Stimulated activated CD8-positive, alpha-beta memory T cell treated with anti-CD3 and anti-CD28 coated beads, Interleukin-4, amount 100 ng/mL, for 4 hours (primary cell): ENCODE data around the gene LGI2.

Source experiments
- DNase-seq, 2 donors: peaks; one replicate each; pipeline ENCODE4 v3.0.0-alpha.2; 2020; ENCODE audit warnings: low read depth in 2 of 2, low spot score in 1 of 2

The LGI2 gene

DNA sequence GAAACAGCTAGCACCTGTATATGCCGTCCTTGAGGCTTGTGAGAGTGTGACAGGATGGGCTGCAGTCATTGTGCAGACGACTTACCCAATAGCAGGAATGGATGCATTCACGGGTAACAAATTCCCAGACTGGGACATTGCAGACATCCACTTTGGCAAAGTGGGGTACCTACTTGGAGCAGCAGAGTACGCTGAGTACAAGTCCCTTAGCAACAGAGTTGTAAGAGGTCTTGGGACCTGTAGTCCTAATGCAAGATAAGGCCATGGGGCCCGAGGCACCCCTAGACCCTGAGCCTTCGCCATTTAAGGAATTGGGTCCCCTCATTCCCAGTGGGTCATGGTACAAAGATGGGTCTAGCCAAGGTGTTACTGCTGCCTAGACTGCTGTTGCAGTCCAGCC, 62.5 kb downstream of the LGI2 start:
- DNase-seq: no peak

DNA sequence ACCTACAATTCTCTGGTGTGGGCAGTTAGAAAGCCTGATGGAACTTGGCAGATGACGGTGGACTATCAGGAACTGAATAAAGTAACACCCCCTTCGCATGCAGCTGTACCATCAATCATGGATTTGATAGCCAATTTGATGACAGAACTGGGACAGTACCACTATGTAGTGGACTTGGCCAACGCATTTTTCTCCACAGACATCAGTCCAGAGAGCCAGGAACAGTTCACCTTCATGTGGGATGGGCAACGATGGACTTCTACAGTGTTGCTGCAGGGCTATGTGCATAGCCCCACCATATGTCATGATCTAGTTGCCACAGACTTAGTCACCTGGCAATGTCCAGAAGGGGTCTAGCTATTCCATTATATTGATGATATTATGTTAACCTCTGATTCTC, 63.4 kb downstream of the LGI2 start:
- no peak for DNase-seq

DNA sequence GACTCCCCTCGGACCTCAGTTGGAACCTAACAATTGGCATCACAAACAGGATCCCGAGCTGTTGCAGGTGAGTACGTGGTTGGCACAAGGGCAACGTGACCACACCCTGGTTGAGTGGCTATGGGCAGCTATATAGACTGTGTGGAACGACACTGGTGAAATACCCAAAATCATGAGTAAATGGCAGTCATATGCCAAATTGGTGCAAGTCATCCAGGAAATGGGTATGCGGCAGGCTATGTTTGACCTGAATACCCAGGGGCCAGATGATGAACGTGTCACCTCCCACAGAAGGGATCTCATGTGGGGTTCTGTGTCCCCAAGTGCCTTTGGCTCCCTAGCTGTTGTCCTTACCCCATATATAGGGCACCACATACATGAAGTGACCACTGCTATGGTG, 64.7 kb downstream of the LGI2 start:
- DNase-seq: no peak

DNA sequence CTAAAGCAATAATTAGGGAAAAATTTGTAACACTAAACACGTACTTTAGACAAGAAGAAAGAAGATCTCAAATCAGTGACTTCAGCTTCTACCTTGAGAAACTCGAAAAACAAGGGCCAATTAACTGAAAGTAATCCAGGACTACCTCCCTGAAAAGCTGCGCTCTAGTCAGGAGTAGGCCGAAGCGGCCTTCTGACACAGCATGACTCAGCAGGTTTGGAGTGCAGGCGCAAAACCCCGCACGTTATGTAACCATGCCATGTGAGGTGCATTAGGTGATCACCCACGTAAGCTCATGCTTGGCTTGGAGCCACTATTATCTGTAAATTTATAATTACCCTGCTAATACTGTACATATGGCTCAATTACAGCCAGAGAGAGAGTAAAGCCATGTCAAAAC, 65.1 kb downstream of the LGI2 start:
- DNase-seq: no peak

DNA sequence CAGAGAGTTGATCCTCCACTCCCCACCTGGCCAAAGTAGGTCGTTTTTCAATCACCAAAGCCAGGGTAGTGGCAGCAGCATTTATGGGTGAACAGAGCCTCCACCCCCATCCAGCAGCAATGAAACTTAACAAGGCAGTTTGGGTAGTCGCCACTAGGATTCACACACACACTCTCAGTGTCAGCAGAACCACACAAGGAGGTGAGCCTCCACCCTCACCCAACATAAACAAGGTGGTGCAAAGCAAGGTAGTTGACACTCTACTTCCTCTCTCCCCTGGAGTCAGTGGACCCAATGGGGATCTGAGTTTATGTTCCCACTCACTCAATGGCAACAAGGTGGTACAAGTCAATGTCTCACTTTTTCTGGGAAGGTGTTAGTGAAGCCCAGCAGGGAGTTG, 67.5 kb downstream of the LGI2 start:
- no peak for DNase-seq

DNA sequence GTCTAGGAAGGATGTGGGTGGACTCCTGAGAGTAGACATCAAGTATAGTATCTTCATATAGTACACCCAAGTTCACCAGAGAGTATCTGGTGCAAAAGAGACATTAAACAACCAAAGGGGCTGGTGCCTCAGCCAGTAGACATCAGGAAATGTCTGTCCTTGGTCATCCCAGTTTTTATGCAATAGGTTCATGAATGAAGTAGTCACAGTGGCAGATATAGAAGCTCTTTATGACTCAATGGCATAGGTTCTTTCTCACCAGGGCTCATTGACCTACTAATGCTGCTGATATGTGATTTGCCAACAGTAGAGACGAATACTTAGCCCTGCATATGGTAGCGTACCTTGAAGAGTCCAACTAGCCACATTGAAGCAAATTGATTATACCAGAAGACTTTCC, 72.9 kb downstream of the LGI2 start:
- DNase-seq: no peak

DNA sequence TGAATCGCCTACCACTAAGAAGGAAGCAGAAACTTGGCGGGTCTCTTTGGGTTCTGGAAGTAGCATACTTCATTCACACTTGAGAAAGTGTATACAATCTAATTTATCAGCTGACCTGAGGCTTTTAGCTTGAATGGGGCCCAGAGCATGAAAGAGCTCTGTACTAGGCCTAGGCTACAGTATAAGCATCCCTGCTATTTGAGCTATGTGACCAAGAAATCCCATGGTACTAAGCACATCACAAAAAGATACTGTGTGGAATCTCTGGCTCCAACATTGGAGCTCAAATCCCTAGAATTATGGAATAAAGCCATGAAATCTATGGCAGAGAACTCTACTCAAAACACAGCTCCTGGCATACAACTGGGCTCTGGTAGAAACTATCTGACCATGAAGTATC, 74.0 kb downstream of the LGI2 start:
- no peak for DNase-seq

DNA sequence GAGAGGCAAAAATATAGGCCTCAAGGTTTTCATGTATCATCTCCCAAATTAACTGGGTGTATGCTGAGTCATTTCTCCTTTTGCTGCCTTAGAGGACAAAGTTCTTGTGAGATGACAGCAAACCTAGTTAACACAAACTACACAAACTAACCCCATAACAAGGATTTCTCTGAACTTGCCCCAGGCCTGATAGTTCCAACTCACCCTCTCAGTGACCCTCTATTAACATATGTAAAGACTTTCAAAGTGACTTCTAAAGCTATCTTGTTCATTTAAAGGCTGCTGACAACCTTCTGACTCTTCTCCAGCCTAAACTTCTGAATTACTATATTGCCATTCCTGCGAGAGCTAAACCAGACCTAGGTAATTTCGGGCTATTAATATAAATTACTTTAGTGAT, 74.7 kb downstream of the LGI2 start:
- DNase-seq: no peak

DNA sequence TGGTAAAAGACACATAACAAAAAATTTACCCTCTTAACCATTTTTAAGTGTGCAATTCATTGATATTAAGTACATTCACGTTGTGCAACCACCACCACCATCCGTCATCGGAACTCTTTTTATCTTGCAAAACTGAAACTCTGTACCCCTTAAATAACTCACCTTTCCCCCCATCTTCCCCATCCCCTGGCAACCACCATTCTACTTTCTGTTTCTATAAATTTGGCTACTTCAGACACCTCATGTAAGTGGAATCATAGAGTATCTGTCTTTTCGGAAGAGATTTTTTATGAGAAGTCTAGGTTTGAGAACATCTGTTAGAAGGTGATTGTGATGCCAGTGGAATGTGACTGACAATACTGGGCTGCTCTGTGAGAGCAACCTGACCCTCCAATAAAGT, 78.1 kb downstream of the LGI2 start:
- DNase-seq: no peak

DNA sequence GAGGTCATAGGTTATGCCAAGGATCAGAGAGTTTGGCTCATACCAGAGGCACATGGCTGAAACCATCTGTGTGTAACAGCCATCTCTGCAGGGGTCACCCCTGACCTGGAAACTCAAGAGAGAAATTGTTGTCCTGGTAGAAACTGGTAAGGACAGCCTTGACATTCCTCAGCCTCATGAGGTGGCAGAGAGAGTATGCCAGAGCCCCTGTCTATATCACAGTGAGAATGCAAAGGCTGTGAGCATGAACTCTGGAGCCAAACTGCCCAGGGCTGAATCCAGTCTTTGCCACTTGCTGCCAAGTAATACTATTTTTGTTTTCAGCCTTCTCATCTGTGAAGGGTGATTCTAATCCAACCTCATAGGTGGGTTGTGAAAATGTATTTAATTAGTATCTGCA, 80.8 kb downstream of the LGI2 start:
- no peak for DNase-seq
